OCI-LY1 (cell line): Measurements from ENCODE around the gene TTC12.

ENCODE experiments used
- EZH2 ChIP-seq: fragments of 200-600 bp; sonication (generic), shearing (Covaris generic); IDR thresholded peaks from 2 replicates; pipeline ENCODE4 v1.8.0; 2017; ENCODE audit warnings: borderline replicate concordance, mixed run types, mild to moderate bottlenecking, antibody characterized with exemption, low read length, moderate library complexity, mixed read lengths
- TF ChIP-seq, protein P1 (sequence below): fragments of 200-600 bp; sonication (generic), shearing (Covaris generic); IDR thresholded peaks from 2 replicates; pipeline ENCODE4 v1.5.1; 2017; ENCODE audit warnings: mild to moderate bottlenecking, antibody characterized with exemption, low read length, moderate library complexity, mixed read lengths

DNA sequence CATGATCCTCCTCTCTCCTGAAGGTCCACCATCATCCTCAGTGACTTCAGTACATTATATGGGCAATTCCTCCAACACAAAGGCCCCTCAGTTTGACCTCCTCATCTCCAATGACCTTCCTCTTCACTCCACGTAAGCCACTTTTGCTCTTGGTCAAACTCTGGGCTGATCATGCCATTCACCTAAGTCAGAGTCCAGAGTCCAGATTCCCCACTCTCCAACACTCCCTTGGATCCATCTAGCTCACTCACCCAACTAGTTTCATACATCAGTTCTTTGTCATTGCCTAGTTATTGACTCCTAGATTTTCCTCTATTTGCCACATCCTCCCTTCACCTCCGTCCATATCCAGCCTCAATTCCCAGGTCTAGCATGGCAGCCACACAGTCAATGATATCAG lies 30.5 kb upstream of the TTC12 start:
- TF ChIP-seq EZH2 = no peak
- TF ChIP-seq, protein P1, sequence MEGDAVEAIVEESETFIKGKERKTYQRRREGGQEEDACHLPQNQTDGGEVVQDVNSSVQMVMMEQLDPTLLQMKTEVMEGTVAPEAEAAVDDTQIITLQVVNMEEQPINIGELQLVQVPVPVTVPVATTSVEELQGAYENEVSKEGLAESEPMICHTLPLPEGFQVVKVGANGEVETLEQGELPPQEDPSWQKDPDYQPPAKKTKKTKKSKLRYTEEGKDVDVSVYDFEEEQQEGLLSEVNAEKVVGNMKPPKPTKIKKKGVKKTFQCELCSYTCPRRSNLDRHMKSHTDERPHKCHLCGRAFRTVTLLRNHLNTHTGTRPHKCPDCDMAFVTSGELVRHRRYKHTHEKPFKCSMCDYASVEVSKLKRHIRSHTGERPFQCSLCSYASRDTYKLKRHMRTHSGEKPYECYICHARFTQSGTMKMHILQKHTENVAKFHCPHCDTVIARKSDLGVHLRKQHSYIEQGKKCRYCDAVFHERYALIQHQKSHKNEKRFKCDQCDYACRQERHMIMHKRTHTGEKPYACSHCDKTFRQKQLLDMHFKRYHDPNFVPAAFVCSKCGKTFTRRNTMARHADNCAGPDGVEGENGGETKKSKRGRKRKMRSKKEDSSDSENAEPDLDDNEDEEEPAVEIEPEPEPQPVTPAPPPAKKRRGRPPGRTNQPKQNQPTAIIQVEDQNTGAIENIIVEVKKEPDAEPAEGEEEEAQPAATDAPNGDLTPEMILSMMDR = no peak
